Progenitor cell of endocrine pancreas (in vitro differentiated cells): Measurements from ENCODE around the gene ACP5. TPM values are rescaled to one million over a fixed set of nuclear protein-coding genes. Genes with fewer than 3 reads are reported as not detected.
"Not testable (repeated sequence)": the region's sequence is repeated elsewhere in the genome, so short reads cannot be mapped to it uniquely, and the experiment has no call there.

Experiments
- DNase-seq: peaks from one replicate; pipeline ENCODE4 v3.0.0; 2021; ENCODE audit warnings: low spot score; ENCODE audit not compliant: unreplicated experiment
- H3K27ac Mint-ChIP-seq: 2 replicates; pipeline ENCODE4 v1.8.0; 2021; ENCODE audit warnings: mild to moderate bottlenecking, moderate library complexity, mixed read lengths
- H3K27me3 Mint-ChIP-seq: 2 replicates; pipeline ENCODE4 v1.8.0; 2021; ENCODE audit warnings: mixed read lengths
- H3K36me3 Mint-ChIP-seq: 2 replicates; pipeline ENCODE4 v1.8.0; 2022; ENCODE audit warnings: mixed read lengths; ENCODE audit not compliant: insufficient read depth
- H3K4me1 Mint-ChIP-seq: 2 replicates; pipeline ENCODE4 v1.8.0; 2021; ENCODE audit warnings: low read depth, mixed read lengths
- H3K4me3 Mint-ChIP-seq: 2 replicates; pipeline ENCODE4 v1.8.0; 2021; ENCODE audit warnings: low read depth, mild to moderate bottlenecking, moderate library complexity, mixed read lengths
- H3K9me3 Mint-ChIP-seq: 2 replicates; pipeline ENCODE4 v1.8.0; 2021; ENCODE audit warnings: low read depth, mixed read lengths
- total RNA-seq: library from RNA; stranded (reverse); gene quantifications from 2 replicates; pipeline ENCODE4 v1.2.1, GENCODE V29; 2021
- TF ChIP-seq, protein P1 (sequence below): fragments of 200-600 bp; sonication (generic); IDR thresholded peaks from one replicate; pipeline ENCODE4 v1.5.0; 2021; ENCODE audit warnings: antibody characterized with exemption, mild to moderate bottlenecking; ENCODE audit not compliant: unreplicated experiment

Gene ACP5
- total RNA-seq, 1 donor from 2014 or later, result 1.6 TPM

DNA sequence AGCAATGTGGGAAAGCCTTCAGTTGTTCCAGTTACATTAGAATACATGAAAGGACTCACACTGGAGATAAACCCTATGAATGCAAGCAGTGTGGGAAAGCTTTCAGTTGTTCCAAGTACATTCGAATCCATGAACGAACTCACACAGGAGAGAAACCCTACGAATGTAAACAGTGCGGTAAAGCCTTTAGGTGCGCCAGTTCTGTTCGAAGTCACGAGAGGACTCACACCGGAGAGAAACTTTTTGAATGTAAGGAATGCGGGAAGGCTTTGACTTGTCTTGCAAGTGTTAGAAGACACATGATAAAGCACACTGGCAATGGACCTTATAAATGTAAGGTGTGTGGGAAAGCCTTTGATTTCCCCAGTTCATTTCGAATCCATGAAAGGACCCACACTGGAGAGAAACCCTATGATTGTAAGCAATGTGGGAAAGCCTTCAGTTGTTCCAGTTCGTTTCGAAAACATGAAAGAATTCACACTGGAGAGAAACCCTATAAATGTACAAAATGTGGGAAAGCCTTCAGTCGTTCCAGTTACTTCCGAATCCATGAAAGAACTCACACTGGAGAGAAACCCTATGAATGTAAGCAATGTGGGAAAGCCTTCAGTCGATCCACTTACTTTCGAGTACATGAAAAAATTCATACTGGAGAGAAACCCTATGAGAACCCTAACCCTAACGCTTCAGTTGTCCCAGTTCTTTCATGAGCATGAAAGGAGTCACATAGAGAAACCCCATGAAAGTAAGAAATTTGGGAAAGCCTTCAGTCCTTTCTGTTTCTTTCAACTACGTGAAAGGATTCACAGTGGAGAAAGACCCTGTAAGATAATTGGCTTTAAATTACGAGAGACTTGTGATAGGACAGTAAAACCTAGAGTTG lies 40.0 kb upstream of the ACP5 start:
- Mint-ChIP-seq H3K27me3 (no peaks in the 10 kb centered on the region), H3K27ac (peak overlapping the region; percentile 88), H3K36me3 (peaks cover 95% of the 10 kb centered on the region), H3K4me3 (peak overlapping the region; percentile 40), H3K9me3 (peaks cover 45% of the 10 kb centered on the region), H3K4me1 (no peaks in the 10 kb centered on the region)
- DNase-seq, result no peak
- TF ChIP-seq, protein P1, sequence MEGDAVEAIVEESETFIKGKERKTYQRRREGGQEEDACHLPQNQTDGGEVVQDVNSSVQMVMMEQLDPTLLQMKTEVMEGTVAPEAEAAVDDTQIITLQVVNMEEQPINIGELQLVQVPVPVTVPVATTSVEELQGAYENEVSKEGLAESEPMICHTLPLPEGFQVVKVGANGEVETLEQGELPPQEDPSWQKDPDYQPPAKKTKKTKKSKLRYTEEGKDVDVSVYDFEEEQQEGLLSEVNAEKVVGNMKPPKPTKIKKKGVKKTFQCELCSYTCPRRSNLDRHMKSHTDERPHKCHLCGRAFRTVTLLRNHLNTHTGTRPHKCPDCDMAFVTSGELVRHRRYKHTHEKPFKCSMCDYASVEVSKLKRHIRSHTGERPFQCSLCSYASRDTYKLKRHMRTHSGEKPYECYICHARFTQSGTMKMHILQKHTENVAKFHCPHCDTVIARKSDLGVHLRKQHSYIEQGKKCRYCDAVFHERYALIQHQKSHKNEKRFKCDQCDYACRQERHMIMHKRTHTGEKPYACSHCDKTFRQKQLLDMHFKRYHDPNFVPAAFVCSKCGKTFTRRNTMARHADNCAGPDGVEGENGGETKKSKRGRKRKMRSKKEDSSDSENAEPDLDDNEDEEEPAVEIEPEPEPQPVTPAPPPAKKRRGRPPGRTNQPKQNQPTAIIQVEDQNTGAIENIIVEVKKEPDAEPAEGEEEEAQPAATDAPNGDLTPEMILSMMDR, result no peak

DNA sequence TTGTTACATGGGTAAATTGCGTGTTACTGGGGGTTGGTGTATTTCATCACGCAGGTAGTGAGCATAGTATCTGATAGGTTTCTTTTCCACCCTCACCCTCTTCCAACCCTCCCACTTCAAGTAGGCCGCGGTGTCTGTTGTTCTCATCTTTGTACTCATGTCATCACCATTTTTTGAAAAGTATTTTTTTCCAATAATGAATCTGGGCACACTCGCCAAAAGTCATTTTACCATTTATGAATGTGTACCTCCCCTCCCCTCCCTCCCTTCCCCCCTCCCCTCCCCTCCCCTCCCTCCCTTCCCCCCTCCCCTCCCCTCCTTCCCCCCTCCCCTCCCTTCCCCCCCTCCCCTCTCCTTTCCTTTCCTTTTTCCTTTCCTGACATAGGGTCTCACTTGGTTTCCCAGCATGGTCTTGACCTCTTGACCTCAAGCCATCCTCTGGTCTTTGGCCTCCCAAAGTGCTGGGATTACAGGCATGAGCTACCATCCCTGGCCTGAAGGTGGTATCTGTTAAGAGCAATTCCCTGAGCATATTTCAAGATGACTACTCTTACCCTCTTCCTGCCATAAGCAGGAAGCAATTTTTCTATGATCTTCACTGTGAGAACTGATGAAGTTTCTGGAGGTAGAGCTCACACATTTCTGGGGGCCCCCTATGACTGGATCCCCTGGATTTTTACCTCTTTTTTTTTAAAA lies 35.5 kb upstream of the ACP5 start:
- Mint-ChIP-seq H3K27me3 (no peaks in the 10 kb centered on the region), H3K4me3 (no peak overlapping the region), H3K36me3 (peaks cover 82% of the 10 kb centered on the region), H3K4me1 (no peaks in the 10 kb centered on the region), H3K27ac (peak overlapping the region; percentile 97), H3K9me3 (peaks cover 38% of the 10 kb centered on the region)
- no peak for DNase-seq
- TF ChIP-seq, protein P1, result no peak

DNA sequence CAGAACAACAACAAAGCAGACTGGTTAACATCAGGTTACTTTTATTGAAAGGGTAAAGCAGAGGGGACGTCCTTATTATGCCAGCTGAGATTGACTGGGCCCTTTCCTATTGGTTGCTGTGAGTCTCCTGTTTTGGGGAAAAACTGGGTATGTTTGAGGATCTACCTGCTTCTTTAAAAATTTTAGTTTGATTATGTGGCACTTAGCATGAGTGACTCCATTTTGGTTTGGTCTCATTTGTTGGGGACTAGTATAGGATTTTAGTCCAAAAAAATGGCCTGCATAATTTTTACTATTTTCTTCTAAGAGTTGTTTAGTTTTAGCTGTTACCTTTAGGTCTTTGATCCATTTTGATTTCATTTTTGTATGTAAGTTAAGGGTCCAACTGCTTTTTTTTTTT lies 34.3 kb upstream of the ACP5 start:
- Mint-ChIP-seq H3K4me1 (no peaks in the 10 kb centered on the region), H3K9me3 (peaks cover 37% of the 10 kb centered on the region), H3K4me3 (no peak overlapping the region), H3K27me3 (no peaks in the 10 kb centered on the region), H3K36me3 (peaks cover 82% of the 10 kb centered on the region), H3K27ac (peak overlapping the region; percentile 73)
- no peak for DNase-seq
- TF ChIP-seq, protein P1, result no peak

DNA sequence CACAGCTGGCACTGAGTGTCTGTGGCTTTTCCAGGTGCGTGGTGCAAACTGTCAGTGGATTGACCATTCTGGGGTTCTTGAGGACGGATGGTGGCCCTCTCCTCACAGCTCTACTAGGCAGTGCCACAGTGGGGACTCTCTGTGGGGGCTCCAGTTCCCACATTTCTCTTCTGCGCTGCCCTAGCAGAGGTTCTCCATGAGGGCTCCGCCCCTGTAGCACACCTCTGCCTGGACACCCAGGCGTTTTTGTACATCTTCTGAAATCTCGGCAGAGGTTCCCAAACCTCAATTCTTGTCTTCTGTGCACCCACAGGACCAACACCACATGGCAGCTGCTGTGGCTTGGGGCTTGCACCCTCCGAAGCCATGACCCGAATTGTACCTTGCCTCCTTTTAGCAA lies 29.0 kb upstream of the ACP5 start:
- Mint-ChIP-seq H3K4me3 (no peak overlapping the region), H3K9me3 (peaks cover 56% of the 10 kb centered on the region), H3K27me3 (no peaks in the 10 kb centered on the region), H3K27ac (no peak overlapping the region), H3K36me3 (peaks cover 88% of the 10 kb centered on the region), H3K4me1 (no peaks in the 10 kb centered on the region)
- DNase-seq, result no peak
- TF ChIP-seq, protein P1, result no peak

DNA sequence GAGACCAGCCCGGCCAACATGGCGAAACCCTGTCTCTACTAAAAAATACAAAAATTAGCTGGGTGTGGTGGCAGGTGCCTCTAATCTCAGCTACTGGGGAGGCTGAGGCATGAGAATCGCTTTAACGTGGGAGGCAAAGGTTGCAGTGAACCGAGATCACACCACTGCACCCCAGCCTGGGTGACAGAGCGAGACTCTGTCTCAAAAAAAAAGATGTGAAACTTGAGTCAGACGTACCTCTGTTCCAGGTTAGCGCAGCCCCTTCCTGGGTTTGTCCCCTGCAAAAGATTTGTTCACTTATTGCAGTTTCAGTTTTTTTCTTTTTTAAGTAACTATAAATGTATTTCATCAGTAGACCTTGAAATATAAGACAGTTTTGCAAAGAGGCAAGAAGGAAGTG lies 22.3 kb upstream of the ACP5 start:
- Mint-ChIP-seq H3K9me3 (peaks cover 31% of the 10 kb centered on the region), H3K27ac (peak overlapping the region; percentile 49), H3K36me3 (peaks cover 61% of the 10 kb centered on the region)
- not testable (repeated sequence) for DNase-seq, H3K27me3 Mint-ChIP-seq, H3K4me3 Mint-ChIP-seq, H3K4me1 Mint-ChIP-seq
